Activated effector memory CD4-positive, alpha-beta T cell treated with anti-CD3 and anti-CD28 coated beads, Interleukin-2, amount 50 U/mL, for 16 hours (primary cell): ENCODE results near the gene C11orf42.

Source experiments
- DNase-seq: peaks from one replicate; pipeline ENCODE4 v3.0.0-alpha.2; 2020

Gene C11orf42, protein sequence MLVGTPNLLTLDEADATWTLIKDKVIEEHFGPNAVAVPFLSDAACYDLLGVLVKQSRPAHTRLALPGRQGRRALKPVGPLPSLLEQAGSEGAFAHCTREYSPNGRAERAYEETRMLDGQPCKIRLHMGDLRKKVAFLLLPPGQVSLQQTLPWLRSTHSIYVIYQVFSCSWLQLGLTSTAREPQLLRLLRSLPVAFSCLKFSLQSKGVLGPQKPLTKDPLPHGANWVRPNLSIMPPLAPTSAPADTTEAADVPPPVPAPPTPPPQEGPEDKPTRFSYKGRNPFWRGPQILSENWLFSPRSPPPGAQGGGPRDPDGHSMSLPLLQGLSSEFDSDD

DNA sequence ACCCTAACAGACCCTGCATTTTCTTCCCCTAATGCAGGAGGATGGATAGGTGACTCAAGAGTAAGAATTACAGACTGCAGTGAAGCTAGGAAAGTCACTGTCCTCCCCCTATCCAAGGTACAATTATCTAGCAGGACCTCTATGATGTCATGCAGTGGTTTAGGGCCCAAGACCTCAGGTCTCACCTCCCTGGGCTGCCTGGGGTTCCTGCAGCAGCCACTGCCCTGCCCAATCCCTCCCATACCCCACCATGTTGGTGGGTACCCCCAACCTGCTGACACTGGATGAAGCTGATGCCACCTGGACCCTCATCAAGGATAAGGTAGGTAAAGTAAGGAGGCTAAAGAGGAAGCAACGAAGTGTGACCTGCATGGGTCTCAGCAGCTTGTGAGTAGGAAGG, at the start of gene C11orf42:
C11orf42 (plus strand) TSS at position 192 of the 400 bp plus-strand sequence; CDS start at position 251, 59 bp downstream.
- DNase-seq, result no peak

DNA sequence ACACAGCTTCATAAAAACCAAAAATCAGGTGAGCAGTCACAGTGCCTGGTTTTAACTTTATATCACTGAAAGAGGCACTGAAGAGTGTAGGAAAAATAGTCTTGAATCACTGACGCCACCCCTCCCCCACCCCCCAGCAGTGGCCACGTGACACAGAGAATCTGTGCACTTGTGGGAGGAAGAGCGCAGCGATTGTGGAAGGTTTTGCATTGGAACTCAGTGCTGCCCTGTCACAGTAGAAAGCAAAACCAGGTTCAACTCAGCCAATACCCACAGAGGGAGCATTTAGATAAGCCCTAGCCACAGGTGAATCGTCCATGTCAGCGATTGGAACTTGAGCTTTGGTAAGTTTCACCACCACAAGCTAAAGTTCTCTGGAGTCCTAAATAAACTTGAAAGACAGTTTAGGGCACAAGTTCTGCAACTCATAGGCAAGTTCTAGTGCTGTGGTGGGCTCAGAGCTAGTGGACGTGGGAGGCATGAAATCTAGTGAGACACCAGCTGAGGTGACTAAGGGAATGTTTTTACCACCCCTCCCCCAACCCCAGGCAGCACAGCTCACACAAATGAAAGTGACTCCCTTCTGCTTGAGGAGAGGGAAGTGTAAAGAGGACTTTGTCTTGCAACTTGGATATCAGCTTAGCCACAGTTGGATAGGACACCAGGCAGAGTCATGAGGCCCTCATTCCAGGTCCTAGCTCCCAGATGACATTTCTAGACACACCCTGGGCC, 48.6 kb upstream of the C11orf42 start:
- no peak for DNase-seq

DNA sequence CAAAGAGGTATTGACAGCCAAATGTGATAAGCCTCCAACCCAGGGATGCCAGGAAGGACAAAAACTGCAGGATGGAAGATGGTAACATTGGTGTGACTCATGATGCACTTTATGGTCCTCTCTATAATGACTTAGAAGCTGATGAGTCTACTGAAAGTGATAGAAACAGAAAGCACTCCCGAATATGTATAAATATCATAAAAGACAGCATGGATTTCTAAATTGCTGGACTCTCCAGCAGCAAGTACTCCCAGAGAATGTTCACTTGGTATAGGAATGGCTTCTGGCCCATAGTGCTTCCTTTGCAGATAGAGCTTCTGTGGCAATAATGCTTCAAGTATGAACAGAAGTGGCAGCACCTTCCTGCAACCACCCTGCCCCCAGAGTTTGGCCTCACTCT, 35.1 kb upstream of the C11orf42 start, which contains the start of gene OR52B2:
OR52B2 (minus strand) TSS at position 101 of the 400 bp plus-strand sequence; CDS start at position 101, 0 bp downstream.
- DNase-seq, result no peak

DNA sequence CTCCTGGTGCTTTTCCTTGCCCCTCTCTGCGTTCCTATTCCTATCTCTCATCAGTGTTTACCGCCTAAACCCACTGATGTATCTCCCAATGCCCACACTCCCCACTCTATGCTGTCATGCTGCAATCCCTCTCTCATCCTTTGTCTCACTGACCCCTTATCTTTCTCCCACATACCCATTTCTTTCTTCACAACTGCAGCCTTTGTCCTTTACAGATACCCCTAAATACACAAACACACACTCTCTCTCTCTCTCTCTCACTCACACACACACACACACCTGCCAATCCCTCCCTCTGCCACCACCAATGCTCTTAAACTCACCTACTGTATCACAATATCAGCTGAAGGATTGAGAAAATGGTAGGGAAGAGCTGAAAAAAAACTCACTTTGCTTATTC, 29.9 kb upstream of the C11orf42 start:
- DNase-seq, result no peak

DNA sequence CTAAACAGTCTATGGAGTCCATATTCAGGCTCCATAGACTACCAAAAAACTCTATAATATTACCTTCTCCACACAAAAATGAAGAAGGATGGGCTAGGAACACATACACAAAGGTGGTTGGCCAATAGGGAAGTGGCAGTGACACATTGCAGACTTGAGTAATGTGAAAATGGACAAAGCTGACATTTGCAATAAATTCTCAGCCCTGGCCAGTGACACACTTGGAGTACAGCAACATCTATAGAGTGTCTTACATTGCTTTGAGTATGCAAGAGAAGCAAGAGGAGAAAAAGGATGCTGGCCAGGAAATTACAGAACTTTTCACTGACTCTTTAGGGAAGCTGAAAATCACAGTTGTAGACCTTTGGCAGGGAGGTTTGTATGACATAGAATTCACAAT, 13.6 kb upstream of the C11orf42 start:
- DNase-seq, result no peak

DNA sequence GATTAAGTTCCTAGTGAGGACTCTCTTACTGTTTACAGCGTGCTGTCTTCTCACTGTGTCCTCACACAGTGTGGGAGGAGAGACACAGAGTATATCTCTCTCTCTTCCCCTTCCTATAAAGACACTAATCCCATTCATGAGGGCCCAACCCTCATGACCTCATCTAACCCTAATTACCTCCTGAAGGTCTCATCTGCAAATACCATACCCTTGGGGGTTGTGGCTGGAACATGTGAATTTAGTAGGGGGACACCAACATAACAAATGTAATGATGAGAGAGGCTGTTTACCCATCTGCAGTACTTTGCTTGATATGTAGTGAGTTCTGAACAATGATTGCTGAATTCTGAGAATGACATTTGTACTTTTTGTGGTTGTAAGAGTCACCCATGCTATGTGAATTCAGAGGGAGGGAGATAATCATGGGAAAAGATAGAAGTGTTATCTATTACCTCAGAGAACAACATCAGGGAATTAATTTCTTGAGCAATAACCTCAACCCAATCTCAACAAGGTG, 11.2 kb upstream of the C11orf42 start:
- no peak for DNase-seq

DNA sequence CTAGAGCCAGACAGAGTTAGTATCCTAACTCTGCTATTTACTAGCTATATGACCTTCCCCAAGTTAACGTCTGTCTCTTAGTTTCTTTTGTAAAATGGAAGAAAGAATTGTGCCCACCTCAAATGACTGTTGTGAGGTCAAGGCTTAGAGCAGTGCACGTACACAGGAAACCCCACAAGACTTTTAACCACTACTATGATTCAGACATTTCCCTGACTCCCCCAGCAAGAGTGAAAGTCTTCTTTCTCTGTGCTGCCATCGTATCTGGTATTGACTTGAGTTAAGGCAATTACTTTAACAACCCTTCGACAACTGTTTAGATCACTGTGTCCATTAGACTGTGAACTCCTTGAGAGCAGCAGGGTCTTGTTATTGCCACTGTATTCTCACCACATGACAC, 9.0 kb upstream of the C11orf42 start:
- no peak for DNase-seq

DNA sequence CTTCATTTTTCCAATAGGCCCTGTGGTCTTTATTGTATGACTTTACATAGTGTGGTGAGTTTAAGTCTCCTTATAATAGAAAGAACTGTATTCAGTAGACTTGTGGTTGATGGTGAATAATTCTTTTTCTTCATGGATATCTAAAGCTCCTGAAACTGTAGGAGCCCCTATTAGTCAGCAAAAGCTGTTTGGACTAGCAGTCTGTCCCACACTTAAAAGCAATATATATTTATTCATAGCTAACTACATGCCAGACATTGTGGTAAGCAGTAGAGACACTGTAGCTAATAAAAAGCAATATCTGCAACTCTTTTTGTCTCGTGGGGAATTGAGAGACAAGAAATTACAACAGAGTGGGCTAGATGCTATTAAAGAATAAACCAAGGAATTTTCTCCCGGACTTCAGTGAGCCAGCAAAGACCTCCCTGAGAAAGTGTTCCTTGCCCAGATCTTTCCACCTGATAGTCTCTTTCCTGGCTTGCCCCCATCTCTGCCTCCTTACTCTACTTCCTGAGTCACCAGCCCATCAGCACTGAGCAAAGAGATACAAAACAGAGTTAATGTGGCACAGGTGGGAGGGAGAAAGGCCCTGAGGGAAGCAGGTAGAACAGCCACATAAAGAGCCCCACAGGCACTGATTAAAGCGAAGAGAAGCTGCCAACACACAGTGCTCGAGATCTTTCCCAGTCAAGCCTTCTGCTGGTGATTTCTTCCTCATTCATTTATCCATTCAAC, 7.7 kb upstream of the C11orf42 start:
- DNase-seq, result no peak

DNA sequence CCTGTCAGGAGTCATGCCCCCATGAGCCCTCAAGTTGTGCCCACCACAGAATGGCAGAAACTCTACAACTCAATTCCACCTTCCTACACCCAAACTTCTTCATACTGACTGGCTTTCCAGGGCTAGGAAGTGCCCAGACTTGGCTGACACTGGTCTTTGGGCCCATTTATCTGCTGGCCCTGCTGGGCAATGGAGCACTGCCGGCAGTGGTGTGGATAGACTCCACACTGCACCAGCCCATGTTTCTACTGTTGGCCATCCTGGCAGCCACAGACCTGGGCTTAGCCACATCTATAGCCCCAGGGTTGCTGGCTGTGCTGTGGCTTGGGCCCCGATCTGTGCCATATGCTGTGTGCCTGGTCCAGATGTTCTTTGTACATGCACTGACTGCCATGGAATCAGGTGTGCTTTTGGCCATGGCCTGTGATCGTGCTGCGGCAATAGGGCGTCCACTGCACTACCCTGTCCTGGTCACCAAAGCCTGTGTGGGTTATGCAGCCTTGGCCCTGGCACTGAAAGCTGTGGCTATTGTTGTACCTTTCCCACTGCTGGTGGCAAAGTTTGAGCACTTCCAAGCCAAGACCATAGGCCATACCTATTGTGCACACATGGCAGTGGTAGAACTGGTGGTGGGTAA, 6.1 kb upstream of the C11orf42 start, which contains the start of gene OR52W1:
OR52W1 (plus strand) TSS at position 51 of the 637 bp plus-strand sequence; CDS start at position 51, 0 bp downstream.
- no peak for DNase-seq

DNA sequence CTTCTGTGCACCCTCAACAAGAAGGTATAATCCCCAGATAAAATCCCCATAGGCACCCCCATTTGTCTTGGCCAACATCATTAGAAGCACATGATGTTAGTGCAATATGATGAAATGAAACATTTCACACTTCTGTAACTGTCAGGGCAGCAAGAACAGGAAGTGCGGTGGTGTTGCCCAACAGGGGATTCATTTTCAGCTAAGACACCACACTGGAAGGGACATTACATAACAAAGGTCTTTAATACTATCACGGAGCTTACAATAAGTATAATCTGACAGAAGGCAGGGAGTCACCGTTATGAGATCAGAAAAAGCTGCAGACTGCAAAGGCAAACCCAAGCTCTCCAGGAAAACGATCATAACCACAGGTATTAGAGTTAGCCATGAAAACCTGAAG, 4.4 kb upstream of the C11orf42 start:
- DNase-seq, result no peak

DNA sequence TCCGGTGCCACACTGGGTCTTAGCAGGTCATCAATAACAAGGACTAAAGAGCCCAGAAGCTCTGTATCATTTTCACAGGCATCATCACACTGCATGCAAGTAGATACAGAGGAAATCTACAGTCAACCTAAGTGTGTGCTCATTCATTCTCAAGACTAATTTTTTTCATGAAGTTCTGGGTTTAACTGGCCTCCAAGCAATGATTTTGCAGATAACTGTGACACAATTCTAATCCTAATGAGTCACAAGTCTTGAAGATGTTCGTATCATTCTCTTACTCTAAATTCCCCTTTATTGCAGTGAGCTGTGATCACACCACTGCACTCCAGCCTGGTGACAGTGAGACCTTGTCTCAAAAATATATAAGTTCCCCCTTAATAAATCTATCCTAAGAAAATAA, 3.9 kb upstream of the C11orf42 start:
- no peak for DNase-seq

DNA sequence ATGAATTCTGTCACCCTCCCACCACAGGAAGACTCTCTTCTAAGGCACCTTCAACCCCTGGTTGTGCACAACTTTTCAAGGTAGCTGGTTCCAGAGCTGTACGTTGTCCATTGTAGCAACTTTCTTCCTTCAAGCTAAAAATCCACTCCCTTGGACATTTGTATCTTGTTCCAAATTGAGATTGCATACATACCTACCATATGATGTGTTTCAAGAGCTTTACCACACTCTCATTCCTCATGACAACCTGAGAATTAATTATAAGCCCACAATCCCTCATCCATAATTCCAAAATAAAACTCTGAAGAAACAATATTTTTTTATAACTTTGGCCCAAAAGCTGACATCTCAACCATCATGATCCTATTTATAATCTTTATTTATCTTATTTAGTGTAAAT, 3.3 kb upstream of the C11orf42 start:
- DNase-seq, result no peak

DNA sequence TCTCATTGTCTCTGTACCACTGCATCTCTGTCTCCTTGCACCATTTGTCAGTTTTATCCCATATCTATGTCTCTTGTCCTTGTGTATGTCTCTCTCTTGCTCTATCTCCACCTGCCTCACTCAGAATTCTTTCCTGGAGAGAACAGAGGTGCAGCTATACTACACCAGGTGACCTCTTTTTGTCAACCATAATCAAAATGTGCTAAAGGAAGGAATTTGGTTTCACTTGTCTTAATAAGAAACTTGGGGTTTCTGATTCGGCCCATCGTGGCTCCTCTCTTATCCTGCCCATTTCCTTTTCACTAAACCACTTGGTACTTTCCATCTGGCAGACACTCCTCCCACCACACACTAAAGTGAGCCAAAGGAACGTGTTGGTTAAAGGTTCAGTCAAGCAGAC, 2.0 kb upstream of the C11orf42 start:
- no peak for DNase-seq

DNA sequence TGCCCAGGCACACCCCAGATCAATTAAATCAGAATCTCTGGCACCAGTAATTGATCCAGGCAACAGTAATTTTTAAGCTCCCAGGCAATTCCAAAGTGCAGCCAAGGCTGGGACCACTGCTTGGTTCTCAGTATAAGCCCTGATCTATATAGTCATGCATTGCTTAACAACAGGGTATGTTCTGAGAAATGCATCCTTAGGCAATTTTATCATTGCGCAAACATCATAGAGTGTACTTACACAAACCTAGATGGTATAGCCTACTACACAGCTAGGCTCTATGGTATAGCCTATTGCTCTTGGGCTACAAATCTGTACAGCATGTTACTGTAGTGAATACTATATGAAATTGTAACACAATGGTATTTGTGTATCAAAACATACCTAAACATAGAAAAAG, 651 bp upstream of the C11orf42 start:
- DNase-seq, result no peak

DNA sequence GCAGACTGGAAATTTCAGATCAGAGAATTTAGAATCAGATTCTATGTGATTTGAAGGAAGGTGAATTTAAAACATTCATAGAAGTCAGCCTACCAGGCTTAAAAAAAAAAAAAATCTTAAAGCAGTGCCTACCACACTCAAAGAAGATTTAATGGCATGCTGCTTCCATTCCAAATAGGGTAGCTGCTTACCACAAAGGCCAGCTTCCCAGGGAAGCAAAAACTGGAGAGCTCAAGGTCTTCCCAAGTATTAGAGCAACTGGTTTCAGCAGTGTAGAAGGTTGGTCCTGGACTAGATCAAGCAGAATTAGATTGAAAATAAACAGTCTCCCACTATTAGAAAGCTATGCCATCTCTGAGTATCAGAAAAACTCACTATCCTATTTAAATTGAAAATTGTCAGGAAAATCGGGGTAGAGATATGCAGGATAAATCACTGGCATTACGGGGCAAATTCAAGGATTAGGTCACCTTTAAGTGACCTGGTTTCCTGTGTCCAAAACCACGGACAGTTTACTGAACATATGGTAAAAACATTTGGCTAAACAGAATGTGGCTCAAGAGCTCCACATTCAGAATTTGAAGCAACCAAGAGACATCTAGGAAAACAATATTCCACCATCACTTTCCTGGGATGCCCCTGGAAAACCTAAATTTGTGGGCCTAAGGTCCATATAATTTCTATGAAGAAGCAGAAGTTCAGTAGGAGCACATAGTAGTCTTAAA, 1.3 kb downstream of the C11orf42 start:
- DNase-seq, result no peak

DNA sequence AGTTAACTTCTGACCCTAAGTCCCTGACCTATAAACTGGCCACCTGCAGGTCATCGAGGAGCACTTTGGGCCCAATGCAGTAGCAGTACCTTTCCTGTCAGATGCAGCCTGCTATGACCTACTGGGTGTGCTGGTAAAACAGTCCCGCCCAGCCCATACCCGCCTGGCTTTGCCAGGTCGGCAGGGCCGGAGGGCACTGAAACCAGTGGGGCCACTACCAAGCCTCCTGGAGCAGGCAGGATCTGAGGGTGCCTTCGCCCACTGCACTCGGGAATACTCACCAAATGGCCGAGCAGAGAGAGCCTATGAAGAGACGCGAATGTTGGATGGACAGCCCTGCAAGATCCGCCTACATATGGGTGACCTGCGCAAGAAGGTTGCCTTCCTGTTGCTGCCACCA, 4.4 kb downstream of the C11orf42 start:
- DNase-seq, result no peak

DNA sequence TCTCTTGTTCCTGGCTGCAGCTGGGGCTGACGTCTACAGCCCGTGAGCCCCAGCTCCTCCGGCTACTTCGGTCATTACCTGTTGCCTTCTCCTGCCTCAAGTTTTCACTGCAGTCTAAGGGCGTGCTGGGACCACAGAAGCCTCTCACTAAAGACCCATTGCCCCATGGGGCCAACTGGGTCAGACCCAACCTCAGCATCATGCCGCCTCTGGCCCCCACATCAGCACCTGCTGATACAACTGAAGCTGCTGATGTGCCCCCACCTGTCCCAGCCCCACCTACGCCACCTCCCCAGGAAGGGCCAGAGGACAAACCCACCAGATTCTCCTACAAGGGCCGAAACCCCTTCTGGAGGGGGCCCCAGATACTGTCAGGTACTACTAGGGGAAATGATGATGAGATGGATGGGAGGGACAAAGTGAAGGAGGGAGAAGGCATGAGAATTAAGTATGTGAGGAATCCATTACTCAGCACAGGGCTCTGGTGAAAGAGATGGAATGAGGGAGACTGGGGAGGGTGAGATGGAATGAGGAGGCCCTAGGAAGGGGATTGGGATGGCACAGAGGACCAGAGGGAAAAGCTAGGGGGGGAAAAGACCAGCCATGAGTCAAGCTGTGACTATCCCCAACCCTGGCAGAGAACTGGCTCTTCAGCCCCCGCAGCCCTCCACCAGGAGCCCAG, 5.1 kb downstream of the C11orf42 start:
- DNase-seq, result no peak

DNA sequence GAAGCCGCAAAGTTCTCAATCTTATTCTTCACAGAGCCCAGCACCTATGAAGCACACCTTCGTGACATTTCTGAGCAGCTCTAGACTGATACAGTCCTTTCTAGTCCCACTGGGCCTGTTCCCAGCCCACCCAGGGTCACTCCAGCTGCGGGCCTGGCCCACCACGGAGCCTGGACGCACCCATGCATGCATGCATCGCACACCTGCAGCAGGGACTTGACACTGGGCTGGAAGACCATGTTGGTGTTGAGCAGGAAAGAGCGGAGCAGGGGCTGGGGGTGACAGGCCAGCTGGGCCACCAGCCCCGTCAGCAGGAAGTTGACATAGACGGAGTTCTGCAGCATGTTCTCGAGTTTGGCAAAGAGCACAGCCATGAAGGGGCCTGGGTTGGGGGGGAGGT, 9.2 kb downstream of the C11orf42 start:
- no peak for DNase-seq

DNA sequence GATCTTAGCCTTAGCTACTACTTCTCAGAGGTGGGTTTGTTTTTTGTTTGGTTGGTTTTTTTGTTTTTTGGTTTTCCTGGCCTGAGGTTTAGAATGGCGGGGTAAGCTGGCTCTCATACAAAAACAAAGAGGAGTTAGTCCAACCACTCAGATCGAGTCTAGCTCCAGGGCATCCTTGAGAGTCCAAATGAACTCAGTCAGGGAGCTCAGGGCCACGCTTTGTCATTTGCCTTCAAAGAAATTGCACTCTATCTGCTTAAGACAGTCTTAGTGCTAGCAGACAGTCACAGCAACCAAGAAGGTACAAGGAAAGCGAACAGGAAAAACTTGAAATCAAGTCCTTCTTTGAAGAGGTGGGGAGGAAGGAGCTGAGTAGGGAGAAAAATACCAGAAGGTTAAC, 11.1 kb downstream of the C11orf42 start:
- DNase-seq, result no peak

DNA sequence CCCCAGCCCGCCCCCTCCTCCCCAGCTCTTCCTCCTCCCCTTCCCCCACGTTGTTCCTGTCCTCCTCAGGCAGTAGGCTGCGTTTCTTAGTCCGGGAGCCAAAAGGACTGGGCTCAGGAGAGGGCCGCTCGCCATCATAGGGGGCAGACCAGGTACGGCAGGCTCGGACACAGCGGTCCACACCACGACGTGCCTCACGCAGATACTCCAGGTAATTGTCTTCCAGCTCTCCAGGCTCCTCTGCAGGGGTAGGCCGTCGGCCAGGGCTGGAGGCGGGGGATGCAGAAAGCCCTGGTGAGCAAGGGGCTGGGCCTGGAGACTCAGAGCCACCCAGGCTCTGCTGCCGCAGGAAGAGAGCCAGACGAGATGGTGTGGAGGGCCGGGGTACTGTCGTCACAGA, 12.4 kb downstream of the C11orf42 start:
- no peak for DNase-seq

DNA sequence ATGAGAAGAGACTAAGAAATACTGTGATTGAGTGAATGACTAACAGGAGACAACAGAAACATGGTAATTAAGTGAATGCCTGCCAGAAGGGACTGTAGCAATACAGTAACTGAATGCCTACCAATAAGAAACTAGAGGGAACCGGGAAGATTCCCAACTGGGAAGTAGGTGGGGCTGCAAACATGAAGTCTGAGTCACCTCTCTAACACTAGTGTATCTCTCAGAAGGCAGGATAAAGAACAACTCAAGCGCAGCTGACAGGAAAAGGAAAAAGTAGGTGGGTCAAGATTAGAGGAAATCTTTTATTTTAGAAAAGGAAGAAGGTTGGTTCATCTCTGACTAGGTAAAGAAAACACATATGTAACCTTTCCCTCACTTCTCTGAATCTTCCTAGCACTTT, 14.0 kb downstream of the C11orf42 start:
- DNase-seq, result no peak

DNA sequence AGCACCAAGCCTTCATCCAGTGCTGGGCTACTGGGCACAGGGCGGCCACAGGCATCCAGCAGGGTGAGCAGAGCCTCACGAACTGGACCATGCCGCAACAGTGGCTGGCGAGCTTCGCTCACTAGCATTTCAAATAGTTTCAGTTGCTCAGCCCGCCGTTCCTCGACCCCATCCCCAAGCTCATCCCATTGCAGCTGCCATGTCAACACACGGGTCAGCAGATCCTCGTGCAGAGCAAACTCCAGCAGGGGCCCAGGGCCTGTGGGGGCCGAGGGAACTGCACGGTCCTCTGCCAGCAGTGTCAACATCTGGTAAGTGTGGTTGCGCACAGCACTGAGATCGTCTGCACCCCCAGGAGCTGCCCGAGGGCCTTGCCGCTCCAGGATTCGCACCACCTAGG, 18.5 kb downstream of the C11orf42 start:
- DNase-seq, result no peak
